ENCODE results near the gene RTN4R.
A peak's percentile ranks its signal among the peaks of the same experiment; 100 is the strongest.

DNA sequence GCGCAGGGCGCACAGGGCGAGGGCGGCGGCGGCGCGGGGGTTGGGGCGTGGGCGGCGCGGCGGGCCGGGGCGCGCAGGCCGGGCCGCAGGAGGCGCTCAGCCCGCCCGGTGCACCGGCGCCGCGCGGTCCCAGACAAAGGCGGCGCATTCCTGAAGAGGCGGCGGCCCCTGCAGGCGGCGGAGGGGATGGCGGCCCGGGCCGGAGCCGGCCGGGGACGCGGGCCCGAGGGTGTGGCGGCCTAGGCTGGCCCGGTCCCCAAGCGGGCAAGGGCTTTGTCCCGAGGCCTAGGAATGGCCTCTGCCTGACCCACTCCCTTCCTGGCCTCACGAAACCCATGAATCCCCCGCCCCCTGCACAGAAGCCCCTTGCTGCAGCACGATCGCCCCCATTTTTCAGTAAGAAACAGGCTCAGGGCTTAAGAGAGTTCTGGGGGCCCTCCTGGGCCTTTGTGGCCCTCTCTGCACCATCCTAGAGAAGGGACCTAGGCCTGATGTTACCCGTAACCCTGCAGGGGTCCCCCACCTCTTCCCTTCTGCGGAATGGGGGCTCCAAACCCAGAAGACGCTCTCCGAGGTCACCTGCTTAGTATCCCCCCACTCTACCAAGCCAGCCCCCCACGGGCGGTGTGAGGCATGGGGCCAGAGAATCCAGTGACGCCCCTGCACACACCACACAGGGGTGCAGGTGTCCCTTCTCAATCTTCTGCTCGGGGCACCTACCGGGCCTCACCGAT, at the start of gene RTN4R:
- TF ChIP-seq, protein P1, sequence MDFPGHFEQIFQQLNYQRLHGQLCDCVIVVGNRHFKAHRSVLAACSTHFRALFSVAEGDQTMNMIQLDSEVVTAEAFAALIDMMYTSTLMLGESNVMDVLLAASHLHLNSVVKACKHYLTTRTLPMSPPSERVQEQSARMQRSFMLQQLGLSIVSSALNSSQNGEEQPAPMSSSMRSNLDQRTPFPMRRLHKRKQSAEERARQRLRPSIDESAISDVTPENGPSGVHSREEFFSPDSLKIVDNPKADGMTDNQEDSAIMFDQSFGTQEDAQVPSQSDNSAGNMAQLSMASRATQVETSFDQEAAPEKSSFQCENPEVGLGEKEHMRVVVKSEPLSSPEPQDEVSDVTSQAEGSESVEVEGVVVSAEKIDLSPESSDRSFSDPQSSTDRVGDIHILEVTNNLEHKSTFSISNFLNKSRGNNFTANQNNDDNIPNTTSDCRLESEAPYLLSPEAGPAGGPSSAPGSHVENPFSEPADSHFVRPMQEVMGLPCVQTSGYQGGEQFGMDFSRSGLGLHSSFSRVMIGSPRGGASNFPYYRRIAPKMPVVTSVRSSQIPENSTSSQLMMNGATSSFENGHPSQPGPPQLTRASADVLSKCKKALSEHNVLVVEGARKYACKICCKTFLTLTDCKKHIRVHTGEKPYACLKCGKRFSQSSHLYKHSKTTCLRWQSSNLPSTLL (IDR thresholded peaks at IDR 0.05) = no peak
- TF ChIP-seq ZNF830 (CRISPR knock-in tag; IDR thresholded peaks at IDR 0.05) (peak; percentile 58; the same call in 1 of the 2 replicates), SIN3A (IDR thresholded peaks at IDR 0.05; ENCODE audit: borderline replicate concordance in 2 of 2, control insufficient read depth in 1 of 2, low read depth in 2 of 2, low read length in 2 of 2) (0 out of 4 replicates have a peak, but pooled peaks of 1 of the 2 experiments have one; percentile 10), ZBTB17 (CRISPR knock-in tag; IDR thresholded peaks at IDR 0.05) (peak; percentile 71; the same call in 1 of the 2 replicates), RAD51 (IDR thresholded peaks at IDR 0.05; ENCODE audit: borderline replicate concordance, low read depth) (no peak), KAT2B (IDR thresholded peaks at IDR 0.05; ENCODE audit: low read depth, low read length) (no peak), NCOA2 (IDR thresholded peaks at IDR 0.05; ENCODE audit: partially characterized antibody in 2 of 2) (no peak), CTBP1 (IDR thresholded peaks at IDR 0.05; ENCODE audit: borderline replicate concordance) (peak; percentile 99)
- TF ChIP-seq, protein P2, sequence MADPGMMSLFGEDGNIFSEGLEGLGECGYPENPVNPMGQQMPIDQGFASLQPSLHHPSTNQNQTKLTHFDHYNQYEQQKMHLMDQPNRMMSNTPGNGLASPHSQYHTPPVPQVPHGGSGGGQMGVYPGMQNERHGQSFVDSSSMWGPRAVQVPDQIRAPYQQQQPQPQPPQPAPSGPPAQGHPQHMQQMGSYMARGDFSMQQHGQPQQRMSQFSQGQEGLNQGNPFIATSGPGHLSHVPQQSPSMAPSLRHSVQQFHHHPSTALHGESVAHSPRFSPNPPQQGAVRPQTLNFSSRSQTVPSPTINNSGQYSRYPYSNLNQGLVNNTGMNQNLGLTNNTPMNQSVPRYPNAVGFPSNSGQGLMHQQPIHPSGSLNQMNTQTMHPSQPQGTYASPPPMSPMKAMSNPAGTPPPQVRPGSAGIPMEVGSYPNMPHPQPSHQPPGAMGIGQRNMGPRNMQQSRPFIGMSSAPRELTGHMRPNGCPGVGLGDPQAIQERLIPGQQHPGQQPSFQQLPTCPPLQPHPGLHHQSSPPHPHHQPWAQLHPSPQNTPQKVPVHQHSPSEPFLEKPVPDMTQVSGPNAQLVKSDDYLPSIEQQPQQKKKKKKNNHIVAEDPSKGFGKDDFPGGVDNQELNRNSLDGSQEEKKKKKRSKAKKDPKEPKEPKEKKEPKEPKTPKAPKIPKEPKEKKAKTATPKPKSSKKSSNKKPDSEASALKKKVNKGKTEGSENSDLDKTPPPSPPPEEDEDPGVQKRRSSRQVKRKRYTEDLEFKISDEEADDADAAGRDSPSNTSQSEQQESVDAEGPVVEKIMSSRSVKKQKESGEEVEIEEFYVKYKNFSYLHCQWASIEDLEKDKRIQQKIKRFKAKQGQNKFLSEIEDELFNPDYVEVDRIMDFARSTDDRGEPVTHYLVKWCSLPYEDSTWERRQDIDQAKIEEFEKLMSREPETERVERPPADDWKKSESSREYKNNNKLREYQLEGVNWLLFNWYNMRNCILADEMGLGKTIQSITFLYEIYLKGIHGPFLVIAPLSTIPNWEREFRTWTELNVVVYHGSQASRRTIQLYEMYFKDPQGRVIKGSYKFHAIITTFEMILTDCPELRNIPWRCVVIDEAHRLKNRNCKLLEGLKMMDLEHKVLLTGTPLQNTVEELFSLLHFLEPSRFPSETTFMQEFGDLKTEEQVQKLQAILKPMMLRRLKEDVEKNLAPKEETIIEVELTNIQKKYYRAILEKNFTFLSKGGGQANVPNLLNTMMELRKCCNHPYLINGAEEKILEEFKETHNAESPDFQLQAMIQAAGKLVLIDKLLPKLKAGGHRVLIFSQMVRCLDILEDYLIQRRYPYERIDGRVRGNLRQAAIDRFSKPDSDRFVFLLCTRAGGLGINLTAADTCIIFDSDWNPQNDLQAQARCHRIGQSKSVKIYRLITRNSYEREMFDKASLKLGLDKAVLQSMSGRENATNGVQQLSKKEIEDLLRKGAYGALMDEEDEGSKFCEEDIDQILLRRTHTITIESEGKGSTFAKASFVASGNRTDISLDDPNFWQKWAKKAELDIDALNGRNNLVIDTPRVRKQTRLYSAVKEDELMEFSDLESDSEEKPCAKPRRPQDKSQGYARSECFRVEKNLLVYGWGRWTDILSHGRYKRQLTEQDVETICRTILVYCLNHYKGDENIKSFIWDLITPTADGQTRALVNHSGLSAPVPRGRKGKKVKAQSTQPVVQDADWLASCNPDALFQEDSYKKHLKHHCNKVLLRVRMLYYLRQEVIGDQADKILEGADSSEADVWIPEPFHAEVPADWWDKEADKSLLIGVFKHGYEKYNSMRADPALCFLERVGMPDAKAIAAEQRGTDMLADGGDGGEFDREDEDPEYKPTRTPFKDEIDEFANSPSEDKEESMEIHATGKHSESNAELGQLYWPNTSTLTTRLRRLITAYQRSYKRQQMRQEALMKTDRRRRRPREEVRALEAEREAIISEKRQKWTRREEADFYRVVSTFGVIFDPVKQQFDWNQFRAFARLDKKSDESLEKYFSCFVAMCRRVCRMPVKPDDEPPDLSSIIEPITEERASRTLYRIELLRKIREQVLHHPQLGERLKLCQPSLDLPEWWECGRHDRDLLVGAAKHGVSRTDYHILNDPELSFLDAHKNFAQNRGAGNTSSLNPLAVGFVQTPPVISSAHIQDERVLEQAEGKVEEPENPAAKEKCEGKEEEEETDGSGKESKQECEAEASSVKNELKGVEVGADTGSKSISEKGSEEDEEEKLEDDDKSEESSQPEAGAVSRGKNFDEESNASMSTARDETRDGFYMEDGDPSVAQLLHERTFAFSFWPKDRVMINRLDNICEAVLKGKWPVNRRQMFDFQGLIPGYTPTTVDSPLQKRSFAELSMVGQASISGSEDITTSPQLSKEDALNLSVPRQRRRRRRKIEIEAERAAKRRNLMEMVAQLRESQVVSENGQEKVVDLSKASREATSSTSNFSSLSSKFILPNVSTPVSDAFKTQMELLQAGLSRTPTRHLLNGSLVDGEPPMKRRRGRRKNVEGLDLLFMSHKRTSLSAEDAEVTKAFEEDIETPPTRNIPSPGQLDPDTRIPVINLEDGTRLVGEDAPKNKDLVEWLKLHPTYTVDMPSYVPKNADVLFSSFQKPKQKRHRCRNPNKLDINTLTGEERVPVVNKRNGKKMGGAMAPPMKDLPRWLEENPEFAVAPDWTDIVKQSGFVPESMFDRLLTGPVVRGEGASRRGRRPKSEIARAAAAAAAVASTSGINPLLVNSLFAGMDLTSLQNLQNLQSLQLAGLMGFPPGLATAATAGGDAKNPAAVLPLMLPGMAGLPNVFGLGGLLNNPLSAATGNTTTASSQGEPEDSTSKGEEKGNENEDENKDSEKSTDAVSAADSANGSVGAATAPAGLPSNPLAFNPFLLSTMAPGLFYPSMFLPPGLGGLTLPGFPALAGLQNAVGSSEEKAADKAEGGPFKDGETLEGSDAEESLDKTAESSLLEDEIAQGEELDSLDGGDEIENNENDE (IDR thresholded peaks at IDR 0.05; ENCODE audit: low read depth, low read length) = no peak

Data from K562 (cell line).